KMS-11 (cell line): ENCODE data around the gene PRKCD.
A peak's percentile ranks its signal among the peaks of the same experiment; 100 is the strongest.

ENCODE experiments used
- H2AFZ ChIP-seq: fragments of 200-600 bp; sonication (generic); 2 replicates; pipeline ENCODE4 v1.6.1; 2016; ENCODE audit warnings: antibody characterized with exemption, mixed run types, low read depth
- H3K27ac ChIP-seq: fragments of 200-600 bp; sonication (generic); 2 replicates; pipeline ENCODE4 v1.6.1; 2016; ENCODE audit warnings: mild to moderate bottlenecking, mixed run types
- H3K27me3 ChIP-seq: fragments of 200-600 bp; sonication (generic); 2 replicates; pipeline ENCODE4 v1.6.1; 2017; ENCODE audit warnings: mild to moderate bottlenecking, low read depth, mixed run types, moderate library complexity; ENCODE audit not compliant: insufficient read depth
- H3K36me3 ChIP-seq: fragments of 200-600 bp; sonication (generic); 2 replicates; pipeline ENCODE4 v1.6.1; 2017; ENCODE audit warnings: mild to moderate bottlenecking, mixed run types; ENCODE audit not compliant: insufficient read depth
- H3K4me1 ChIP-seq: fragments of 200-600 bp; sonication (generic); 2 replicates; pipeline ENCODE4 v1.6.1; 2016; ENCODE audit warnings: mild to moderate bottlenecking, low read depth, mixed run types; ENCODE audit not compliant: poor library complexity, severe bottlenecking
- H3K4me2 ChIP-seq: fragments of 200-600 bp; sonication (generic); 2 replicates; pipeline ENCODE4 v1.7.0; 2016; ENCODE audit warnings: mild to moderate bottlenecking, mixed run types
- H3K4me3 ChIP-seq: fragments of 200-600 bp; sonication (generic); IDR thresholded peaks from 2 replicates; pipeline ENCODE4 v1.6.1; 2017; ENCODE audit warnings: low read depth, low read length, mixed read lengths; ENCODE audit not compliant: insufficient read depth
- H3K79me2 ChIP-seq: fragments of 200-600 bp; sonication (generic); 2 replicates; pipeline ENCODE4 v1.6.1; 2016; ENCODE audit warnings: low read depth, mixed run types; ENCODE audit not compliant: insufficient read depth
- H3K9ac ChIP-seq: fragments of 200-600 bp; sonication (generic); 2 replicates; pipeline ENCODE4 v1.6.1; 2016; ENCODE audit warnings: mild to moderate bottlenecking, mixed run types
- H4K20me1 ChIP-seq: fragments of 200-600 bp; sonication (generic); 2 replicates; pipeline ENCODE4 v1.6.1; 2016; ENCODE audit warnings: mild to moderate bottlenecking, mixed run types; ENCODE audit not compliant: insufficient read depth
- TF ChIP-seq, protein P1 (sequence below): fragments of 200-600 bp; sonication (generic); conservative IDR thresholded peaks from 2 replicates; pipeline ENCODE4 v1.6.1; 2017; ENCODE audit warnings: low read depth, mild to moderate bottlenecking, antibody characterized with exemption, low read length, moderate library complexity, mixed read lengths

Gene PRKCD

DNA sequence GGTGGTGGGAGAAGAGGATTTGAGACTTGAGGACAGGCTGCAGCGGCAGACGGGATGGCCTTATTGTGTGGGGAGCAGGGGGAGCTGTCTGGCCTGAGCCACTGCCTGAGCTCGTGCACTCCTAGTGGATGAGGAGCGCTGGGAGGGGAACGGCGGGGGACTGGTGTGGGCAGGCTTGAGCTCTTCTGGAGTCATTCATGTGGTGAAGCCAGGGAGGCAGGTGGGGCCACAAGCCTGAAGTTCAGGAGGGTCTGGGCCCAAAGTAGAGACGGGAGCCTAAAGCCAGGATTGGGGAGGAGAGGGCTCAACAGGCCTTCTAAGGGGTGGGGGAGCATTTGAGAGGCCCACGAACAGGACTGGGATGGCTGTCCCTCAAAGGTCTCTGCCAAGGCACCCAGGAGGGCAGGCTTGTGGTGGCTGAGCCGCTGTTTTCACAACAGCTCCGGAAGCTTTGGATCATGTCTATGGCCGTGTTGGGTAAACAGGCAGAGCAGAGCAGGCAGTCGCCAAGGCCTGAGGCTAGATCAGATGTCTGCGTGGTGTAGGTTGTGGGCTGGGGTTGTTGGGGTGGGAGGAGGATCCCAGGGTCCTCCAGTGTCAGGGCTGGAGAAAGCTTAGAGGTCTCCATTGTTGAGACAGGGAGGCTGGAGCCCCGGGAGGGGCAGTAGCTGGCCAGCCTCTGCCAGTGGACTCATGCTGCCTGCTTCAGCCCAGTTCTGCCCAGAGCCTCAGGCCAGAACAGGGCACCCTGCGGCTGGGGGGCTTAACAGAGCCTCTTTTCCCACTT lies 8.2 kb downstream of the PRKCD start:
- peak overlapping the region; percentile 53; the same call in 1 of the 2 replicates for H3K27ac ChIP-seq
- H3K79me2 ChIP-seq = no peaks in the 10 kb centered on the region; the same call in 1 of the 2 replicates
- no peaks in the 10 kb centered on the region for H3K36me3 ChIP-seq
- H3K9ac ChIP-seq = no peak overlapping the region
- TF ChIP-seq, protein P1, sequence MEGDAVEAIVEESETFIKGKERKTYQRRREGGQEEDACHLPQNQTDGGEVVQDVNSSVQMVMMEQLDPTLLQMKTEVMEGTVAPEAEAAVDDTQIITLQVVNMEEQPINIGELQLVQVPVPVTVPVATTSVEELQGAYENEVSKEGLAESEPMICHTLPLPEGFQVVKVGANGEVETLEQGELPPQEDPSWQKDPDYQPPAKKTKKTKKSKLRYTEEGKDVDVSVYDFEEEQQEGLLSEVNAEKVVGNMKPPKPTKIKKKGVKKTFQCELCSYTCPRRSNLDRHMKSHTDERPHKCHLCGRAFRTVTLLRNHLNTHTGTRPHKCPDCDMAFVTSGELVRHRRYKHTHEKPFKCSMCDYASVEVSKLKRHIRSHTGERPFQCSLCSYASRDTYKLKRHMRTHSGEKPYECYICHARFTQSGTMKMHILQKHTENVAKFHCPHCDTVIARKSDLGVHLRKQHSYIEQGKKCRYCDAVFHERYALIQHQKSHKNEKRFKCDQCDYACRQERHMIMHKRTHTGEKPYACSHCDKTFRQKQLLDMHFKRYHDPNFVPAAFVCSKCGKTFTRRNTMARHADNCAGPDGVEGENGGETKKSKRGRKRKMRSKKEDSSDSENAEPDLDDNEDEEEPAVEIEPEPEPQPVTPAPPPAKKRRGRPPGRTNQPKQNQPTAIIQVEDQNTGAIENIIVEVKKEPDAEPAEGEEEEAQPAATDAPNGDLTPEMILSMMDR = no peak
- no peak overlapping the region for H2AFZ ChIP-seq
- H3K4me2 ChIP-seq = peak overlapping the region; percentile 85
- no peak overlapping the region for H3K4me3 ChIP-seq
- no peaks in the 10 kb centered on the region for H4K20me1 ChIP-seq
- H3K27me3 ChIP-seq = no peaks in the 10 kb centered on the region
- peaks cover 43% of the 10 kb centered on the region for H3K4me1 ChIP-seq

DNA sequence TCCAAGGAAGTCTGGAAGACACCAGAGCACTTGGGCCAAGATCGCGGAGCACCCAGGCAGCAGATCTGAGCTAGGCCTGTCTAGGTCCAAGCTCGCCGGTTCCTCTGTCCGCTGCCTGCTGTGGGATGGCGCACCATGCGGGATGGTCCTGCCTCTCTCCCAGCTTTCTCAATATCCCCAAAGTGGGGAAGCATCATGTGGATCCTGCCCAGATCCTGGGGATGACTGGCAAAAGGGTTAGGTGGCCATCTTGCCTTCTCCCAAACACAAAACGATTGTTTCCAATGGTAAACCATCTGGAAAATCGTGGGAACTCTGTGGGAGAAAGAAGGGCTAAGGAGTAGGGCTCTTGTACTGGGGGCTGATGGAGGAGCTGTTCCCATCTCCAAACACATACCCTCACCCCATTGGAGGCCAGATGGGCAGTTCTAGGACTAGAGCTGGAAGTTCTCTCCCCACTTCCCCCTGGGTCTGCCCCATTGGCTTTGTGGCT lies 8.9 kb downstream of the PRKCD start:
- Histone ChIP-seq H3K79me2 (no peaks in the 10 kb centered on the region; the same call in 1 of the 2 replicates), H3K36me3 (no peaks in the 10 kb centered on the region), H3K27ac (peak overlapping the region; percentile 53; the same call in 1 of the 2 replicates), H4K20me1 (no peaks in the 10 kb centered on the region), H3K4me1 (peaks cover 50% of the 10 kb centered on the region), H3K4me2 (peak overlapping the region; percentile 85), H3K27me3 (no peaks in the 10 kb centered on the region), H3K9ac (no peak overlapping the region; the same call in 1 of the 2 replicates), H2AFZ (no peak overlapping the region), H3K4me3 (no peak overlapping the region)
- TF ChIP-seq, protein P1 = no peak

DNA sequence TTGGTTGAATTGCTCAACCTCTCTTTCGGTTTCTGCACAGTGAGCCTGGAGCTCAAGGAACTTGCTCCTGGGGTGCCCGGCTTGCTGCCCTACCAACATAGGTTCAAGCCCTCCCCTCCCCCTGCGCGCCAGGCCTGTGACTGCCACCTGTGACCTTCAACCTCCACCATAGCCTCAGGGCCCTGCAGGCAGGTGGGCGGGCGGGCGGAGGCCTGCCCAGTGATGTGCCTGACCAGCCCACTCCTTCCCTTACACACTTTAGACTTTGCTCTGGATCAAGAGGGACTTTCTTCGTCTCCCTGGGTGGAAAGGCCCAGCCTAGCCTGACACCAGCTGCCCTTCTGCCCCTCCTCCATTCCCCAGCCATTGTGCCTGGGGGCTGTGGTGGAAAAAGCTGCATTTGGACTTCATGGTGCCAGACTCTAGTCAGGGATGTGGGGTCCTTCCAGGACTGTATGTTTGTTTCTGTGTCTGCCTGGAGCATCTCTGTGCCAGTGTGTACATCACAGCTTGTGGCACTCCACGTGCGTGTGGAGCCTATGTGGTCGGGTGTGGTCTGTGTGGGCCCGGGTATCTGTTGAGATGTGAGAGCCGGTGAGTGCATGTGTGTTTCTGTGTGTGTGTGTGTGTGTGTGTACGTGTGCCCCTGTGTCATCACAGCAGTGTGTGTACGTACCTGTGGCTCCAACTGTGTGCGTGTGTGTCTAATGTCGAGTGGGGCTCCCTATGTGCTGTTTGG lies 9.5 kb downstream of the PRKCD start:
- Histone ChIP-seq H3K27ac (peak overlapping the region; percentile 53), H3K9ac (no peak overlapping the region; the same call in 1 of the 2 replicates), H2AFZ (no peak overlapping the region), H3K27me3 (no peaks in the 10 kb centered on the region), H3K36me3 (no peaks in the 10 kb centered on the region), H3K4me2 (peak overlapping the region; percentile 85), H3K4me3 (no peak overlapping the region), H4K20me1 (no peaks in the 10 kb centered on the region), H3K4me1 (peaks cover 53% of the 10 kb centered on the region), H3K79me2 (no peaks in the 10 kb centered on the region; the same call in 1 of the 2 replicates)
- TF ChIP-seq, protein P1 = no peak

DNA sequence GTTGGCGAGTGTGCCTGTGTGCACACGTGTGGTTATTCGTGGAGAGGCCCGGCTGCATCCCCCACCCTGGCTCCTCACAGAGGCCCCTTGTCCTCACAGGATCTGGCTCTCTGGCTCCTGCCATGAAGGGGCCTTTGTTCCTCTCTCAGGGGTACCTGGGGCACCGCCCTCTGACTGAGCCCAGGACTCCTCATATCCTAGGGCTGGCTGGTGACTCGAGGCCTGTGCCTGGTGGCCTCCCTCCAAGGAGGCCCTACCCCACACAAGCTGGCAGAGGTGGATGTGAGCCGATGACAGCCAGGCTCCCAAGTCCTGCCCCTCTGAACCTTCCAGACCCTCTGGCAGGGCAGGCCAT lies 10.0 kb downstream of the PRKCD start:
- Histone ChIP-seq H2AFZ (no peak overlapping the region), H3K4me3 (no peak overlapping the region), H4K20me1 (no peaks in the 10 kb centered on the region), H3K79me2 (no peaks in the 10 kb centered on the region; the same call in 1 of the 2 replicates), H3K27me3 (no peaks in the 10 kb centered on the region), H3K36me3 (no peaks in the 10 kb centered on the region), H3K9ac (no peak overlapping the region), H3K4me2 (peak overlapping the region; percentile 85; the same call in 1 of the 2 replicates), H3K27ac (no peak overlapping the region), H3K4me1 (peaks cover 53% of the 10 kb centered on the region)
- TF ChIP-seq, protein P1 = no peak
